Osteocyte (in vitro differentiated cells): ENCODE results near the gene CEACAM6. TPM values are rescaled to one million over a fixed set of nuclear protein-coding genes. Genes with fewer than 3 reads are reported as not detected.

Experiments used
- DNase-seq: peaks from one replicate; pipeline ENCODE4 v3.0.0; 2021; ENCODE audit warnings: mixed read lengths; ENCODE audit not compliant: unreplicated experiment; ENCODE audit errors: extremely low spot score
- H3K27ac Mint-ChIP-seq: one replicate; pipeline ENCODE4 v1.8.0; 2021; ENCODE audit warnings: mild to moderate bottlenecking, mixed read lengths; ENCODE audit not compliant: unreplicated experiment
- H3K27me3 Mint-ChIP-seq: one replicate; pipeline ENCODE4 v1.8.0; 2021; ENCODE audit warnings: mixed read lengths; ENCODE audit not compliant: unreplicated experiment
- H3K36me3 Mint-ChIP-seq: one replicate; pipeline ENCODE4 v1.8.0; 2021; ENCODE audit warnings: mixed read lengths; ENCODE audit not compliant: unreplicated experiment
- H3K4me1 Mint-ChIP-seq: one replicate; pipeline ENCODE4 v1.8.0; 2021; ENCODE audit warnings: mixed read lengths; ENCODE audit not compliant: unreplicated experiment
- H3K4me3 Mint-ChIP-seq: one replicate; pipeline ENCODE4 v1.8.0; 2021; ENCODE audit warnings: mild to moderate bottlenecking, moderate library complexity, mixed read lengths; ENCODE audit not compliant: unreplicated experiment
- H3K9me3 Mint-ChIP-seq: one replicate; pipeline ENCODE4 v1.8.0; 2021; ENCODE audit warnings: mixed read lengths; ENCODE audit not compliant: unreplicated experiment
- CTCF ChIP-seq: fragments of 200-600 bp; sonication (generic); IDR thresholded peaks from 2 replicates; pipeline ENCODE4 v1.5.0; 2021; ENCODE audit warnings: antibody characterized with exemption, mild to moderate bottlenecking, moderate library complexity
- total RNA-seq: library from RNA; stranded (reverse); gene quantifications from 2 replicates; pipeline ENCODE4 v1.2.1, GENCODE V29; 2021

The CEACAM6 gene
- total RNA-seq, 1 donor from 2014 or later: not detected

GRCh38 chr19:41709951-41710645 is 45.2 kb upstream of the CEACAM6 start:
- Mint-ChIP-seq H3K4me1 (no peaks in the 10 kb centered on the region), H3K4me3 (no peak overlapping the region), H3K27ac (no peak overlapping the region), H3K36me3 (no peaks in the 10 kb centered on the region), H3K9me3 (no peaks in the 10 kb centered on the region), H3K27me3 (peaks cover 4% of the 10 kb centered on the region)
- no peak for TF ChIP-seq CTCF
- peak; percentile 75 for DNase-seq

GRCh38 chr19:41711376-41712261 is 43.7 kb upstream of the CEACAM6 start:
- peak; percentile 57 for DNase-seq
- TF ChIP-seq CTCF: no peak
- no peak overlapping the region for H3K4me3 Mint-ChIP-seq
- peaks cover 4% of the 10 kb centered on the region for H3K27me3 Mint-ChIP-seq
- H3K27ac Mint-ChIP-seq: no peak overlapping the region
- no peaks in the 10 kb centered on the region for H3K4me1 Mint-ChIP-seq
- no peaks in the 10 kb centered on the region for H3K9me3 Mint-ChIP-seq
- no peaks in the 10 kb centered on the region for H3K36me3 Mint-ChIP-seq

- TF ChIP-seq CTCF: no peak
- Mint-ChIP-seq H3K27me3 (peaks cover 4% of the 10 kb centered on the region), H3K36me3 (no peaks in the 10 kb centered on the region), H3K27ac (no peak overlapping the region), H3K4me1 (no peaks in the 10 kb centered on the region), H3K9me3 (no peaks in the 10 kb centered on the region), H3K4me3 (no peak overlapping the region)
- DNase-seq: no peak
Observed at GRCh38 chr19:41714598-41714997, 40.7 kb upstream of the CEACAM6 start.

- H3K27ac Mint-ChIP-seq: no peak overlapping the region
- TF ChIP-seq CTCF: no peak
- no peaks in the 10 kb centered on the region for H3K9me3 Mint-ChIP-seq
- no peaks in the 10 kb centered on the region for H3K4me1 Mint-ChIP-seq
- no peak for DNase-seq
- no peaks in the 10 kb centered on the region for H3K27me3 Mint-ChIP-seq
- no peak overlapping the region for H3K4me3 Mint-ChIP-seq
- no peaks in the 10 kb centered on the region for H3K36me3 Mint-ChIP-seq
Observed at GRCh38 chr19:41718761-41719160, 36.6 kb upstream of the CEACAM6 start.

- H3K4me3 Mint-ChIP-seq: no peak overlapping the region
- DNase-seq: no peak
- H3K27me3 Mint-ChIP-seq: no peaks in the 10 kb centered on the region
- H3K9me3 Mint-ChIP-seq: no peaks in the 10 kb centered on the region
- H3K36me3 Mint-ChIP-seq: no peaks in the 10 kb centered on the region
- no peak for TF ChIP-seq CTCF
- H3K27ac Mint-ChIP-seq: no peak overlapping the region
- H3K4me1 Mint-ChIP-seq: no peaks in the 10 kb centered on the region
Observed at GRCh38 chr19:41720103-41720502, 35.2 kb upstream of the CEACAM6 start.
